Inferior parietal cortex (tissue), 1 donor: ENCODE data around the gene PTTG1IP2.
"Not testable (repeated sequence)": the region's sequence is repeated elsewhere in the genome, so short reads cannot be mapped to it uniquely, and the experiment has no call there.

ENCODE experiments used
- DNase-seq: peaks from one replicate; pipeline ENCODE4 v3.0.0-alpha.2; 2016; ENCODE audit errors: extremely low spot score

The PTTG1IP2 gene

GRCh38 chr7:90469554-90469953 is at the start of gene PTTG1IP2:
Gene PTTG1IP2 (plus strand): TSS chr7:90469639. CDS start chr7:90469787, 148 bp downstream.
- no peak for DNase-seq

- DNase-seq: no peak
These were observed 47.8 kb upstream of the PTTG1IP2 start for GRCh38 chr7:90421651-90422050.

DNA sequence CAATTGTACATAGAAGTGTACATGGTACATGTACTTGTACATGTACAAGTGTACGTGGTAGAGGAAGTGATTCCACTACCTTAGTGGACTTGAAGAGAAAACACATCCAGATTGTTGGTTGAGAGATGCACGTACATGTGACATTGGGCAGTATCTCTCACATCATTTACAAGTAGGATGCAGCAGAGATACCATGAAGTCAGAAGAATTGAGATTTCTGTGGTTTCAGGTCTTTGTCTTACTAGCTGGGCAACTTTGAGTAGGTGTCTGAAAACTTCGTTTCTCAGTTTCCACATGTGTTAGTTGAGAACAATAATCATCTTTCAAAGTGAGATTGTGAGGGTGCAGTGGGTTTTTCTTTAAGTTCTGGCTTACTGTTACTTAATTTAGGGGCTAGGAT is 44.7 kb upstream of the PTTG1IP2 start:
- no peak for DNase-seq

- no peak for DNase-seq
These were observed 44.1 kb upstream of the PTTG1IP2 start for GRCh38 chr7:90425376-90425775.

- no peak for DNase-seq
These were observed 38.6 kb upstream of the PTTG1IP2 start for GRCh38 chr7:90430614-90431460.

- DNase-seq: no peak
These were observed 36.7 kb upstream of the PTTG1IP2 start for GRCh38 chr7:90432752-90433151.

DNA sequence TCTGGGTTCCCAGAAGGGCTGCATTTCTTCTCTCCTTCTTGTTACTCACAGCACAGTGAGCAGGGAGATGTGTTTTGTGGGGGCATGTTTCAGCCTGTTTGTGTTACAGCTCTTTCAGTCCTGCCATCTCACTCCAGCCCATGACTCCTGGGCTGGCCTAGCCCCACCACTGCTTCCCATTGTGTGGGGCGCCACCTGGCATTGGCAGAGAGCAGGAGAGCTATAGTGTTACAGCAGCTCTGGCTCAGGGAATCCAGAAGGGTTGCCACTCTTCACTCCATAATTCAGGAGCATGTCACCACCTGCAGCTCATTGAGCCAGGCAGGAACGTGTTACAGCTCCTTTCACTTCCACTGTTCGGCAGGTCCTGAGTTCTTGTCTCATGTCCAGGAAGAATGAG is 36.2 kb upstream of the PTTG1IP2 start:
- DNase-seq: no peak

- DNase-seq: no peak
These were observed 23.8 kb upstream of the PTTG1IP2 start for GRCh38 chr7:90445633-90446032.

- DNase-seq: no peak
These were observed 23.1 kb upstream of the PTTG1IP2 start for GRCh38 chr7:90446137-90446899.

- no peak for DNase-seq
These were observed 16.1 kb upstream of the PTTG1IP2 start for GRCh38 chr7:90453259-90453891.

DNA sequence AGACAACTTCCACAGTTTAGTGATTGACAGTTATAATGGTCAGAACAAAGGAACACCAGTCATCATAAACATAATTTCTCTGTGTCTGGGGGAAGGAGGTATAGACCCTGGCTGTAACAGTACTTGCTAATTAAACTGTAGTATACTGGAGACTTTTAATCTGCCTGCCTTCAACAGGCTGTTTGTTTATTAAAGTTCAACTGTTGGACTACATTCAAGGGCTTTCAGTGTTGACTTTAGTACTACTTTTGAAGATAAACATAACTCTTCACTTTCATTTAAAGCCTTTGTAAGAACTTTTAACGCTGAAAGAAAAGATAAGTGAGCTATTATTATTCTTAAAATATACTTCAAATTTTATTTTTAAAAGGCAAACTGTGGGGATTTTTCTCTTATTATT is 15.5 kb upstream of the PTTG1IP2 start:
- no peak for DNase-seq

GRCh38 chr7:90455163-90456030 is 14.0 kb upstream of the PTTG1IP2 start:
- peak; percentile 75 for DNase-seq

DNA sequence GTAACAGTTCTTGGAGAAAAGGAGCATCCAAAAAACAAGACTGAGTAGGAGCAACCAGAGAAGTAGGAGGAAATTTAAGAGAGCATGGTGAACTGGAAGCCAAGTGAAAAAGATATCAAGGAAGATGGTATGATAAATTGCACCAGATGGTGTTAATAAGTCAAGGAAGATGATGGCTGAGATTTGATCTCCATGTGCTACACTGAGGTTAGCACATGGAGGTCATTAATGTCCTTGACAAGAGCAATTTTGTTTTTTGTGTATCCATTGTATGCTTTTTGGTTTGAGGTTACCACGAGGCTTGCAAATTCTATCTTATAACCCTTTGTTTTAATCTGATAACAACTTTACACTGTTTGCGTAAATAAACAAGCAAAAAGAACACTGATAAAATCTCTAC is 11.3 kb upstream of the PTTG1IP2 start:
- no peak for DNase-seq

DNA sequence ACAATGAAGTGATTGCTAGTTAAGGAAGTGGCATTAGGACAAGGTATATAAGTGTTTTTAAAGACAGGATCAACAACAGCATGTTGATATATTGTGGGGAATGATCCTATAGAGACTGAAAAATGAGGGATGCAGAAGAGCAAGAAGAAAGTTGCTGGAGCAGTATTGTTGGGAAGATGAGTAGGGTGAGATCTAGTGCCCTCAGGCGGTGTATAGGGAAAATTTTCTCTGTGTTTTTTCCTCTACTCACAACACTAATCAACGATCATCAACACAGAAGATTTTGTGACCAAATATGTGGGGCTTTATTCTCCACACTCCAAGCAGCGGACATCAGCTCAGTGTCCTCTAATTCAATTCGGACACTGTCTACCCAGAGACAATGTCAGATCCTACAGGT is 9.6 kb upstream of the PTTG1IP2 start:
- DNase-seq: no peak

DNA sequence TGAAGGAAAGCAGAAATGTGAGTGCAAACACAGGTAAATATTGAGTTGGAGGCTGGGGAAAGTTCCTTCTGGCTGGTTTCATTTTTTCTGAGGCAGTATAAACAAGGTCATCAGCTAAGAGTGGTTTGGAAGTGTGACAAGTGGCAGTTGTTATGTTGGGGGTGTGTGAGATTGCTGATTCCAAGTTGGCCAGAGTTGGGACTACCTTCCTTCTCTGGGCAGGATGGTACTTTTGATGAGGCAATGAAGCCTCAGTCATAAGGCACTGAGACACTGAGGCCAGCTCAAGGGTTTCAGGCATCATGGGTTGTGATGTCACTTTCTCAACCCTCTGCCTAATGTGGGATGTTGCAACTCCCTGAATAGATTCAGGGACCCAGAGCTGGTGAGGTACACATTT is 8.2 kb upstream of the PTTG1IP2 start:
- no peak for DNase-seq

GRCh38 chr7:90463151-90463628 is 6.2 kb upstream of the PTTG1IP2 start:
- not testable (repeated sequence) for DNase-seq

DNA sequence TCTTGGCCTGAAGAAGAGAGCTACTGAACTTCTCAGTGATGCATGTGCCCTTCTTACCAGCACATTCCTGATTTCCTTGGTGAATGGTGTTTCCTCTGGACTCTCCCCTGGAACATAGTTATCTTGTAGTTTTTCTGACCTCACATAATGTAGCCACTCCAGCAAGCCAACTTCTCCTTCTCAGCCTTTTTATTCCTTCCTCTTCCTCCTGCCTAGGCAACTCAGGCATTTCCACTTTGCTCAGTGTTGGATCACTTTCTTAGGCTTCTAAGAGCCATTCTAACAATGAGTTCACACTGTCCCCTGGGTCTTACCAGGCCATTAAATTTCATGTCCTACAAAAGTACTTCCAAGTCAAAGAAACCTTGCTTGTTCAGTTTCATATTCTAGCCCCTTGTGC is 3.6 kb upstream of the PTTG1IP2 start:
- DNase-seq: no peak

DNA sequence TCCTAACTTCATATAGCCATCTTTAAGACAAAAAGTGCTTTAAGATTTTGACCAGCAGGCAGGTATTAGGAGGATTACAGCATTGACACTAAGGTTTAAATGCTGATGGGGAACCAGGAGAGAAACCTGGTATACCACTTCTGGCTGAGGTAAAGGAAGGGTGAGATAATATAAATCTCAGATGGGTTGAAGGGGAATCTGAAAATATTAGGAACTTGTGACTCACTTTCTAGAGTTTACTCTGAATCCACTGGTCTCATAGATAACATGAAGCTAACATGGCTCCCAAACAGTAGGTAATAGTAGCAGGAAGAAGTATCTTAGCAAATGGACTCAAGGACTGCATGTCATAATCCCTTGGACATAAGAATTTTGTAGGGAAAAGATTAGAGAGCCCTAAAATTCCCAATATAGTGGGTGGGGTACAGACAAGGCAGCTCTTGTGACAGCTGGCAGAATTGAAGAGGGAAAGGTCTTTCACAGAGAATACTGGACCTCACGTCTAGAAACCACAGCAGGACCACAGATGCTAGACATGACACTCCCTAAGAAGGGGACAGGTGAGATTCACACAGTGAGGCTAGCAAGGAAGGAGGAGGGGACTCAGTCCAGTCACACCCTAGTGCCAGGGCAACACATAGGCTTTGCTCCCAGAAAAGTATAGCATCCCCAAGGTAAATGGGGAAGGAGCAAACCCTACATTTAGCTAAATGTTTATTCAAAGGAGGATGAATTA is 3.5 kb downstream of the PTTG1IP2 start:
- DNase-seq: no peak

DNA sequence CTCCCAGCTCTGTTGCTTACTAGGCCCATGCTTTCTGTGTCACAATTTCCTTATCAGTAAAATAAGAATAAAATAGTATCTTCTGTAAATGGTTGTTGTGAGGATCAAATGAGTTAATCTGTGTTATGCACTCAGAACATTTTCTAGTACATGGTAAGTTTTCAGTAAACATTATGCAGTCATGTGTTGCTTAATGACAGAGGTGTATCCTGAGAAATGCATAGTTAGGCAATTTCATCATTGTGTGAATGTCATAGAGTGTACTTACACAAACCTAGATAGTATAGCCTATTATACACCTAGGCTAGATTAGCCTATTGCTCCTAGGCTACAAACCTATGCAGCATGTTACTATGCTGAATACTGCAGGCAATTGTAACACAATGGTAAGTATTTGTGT is 4.4 kb downstream of the PTTG1IP2 start:
- no peak for DNase-seq

DNA sequence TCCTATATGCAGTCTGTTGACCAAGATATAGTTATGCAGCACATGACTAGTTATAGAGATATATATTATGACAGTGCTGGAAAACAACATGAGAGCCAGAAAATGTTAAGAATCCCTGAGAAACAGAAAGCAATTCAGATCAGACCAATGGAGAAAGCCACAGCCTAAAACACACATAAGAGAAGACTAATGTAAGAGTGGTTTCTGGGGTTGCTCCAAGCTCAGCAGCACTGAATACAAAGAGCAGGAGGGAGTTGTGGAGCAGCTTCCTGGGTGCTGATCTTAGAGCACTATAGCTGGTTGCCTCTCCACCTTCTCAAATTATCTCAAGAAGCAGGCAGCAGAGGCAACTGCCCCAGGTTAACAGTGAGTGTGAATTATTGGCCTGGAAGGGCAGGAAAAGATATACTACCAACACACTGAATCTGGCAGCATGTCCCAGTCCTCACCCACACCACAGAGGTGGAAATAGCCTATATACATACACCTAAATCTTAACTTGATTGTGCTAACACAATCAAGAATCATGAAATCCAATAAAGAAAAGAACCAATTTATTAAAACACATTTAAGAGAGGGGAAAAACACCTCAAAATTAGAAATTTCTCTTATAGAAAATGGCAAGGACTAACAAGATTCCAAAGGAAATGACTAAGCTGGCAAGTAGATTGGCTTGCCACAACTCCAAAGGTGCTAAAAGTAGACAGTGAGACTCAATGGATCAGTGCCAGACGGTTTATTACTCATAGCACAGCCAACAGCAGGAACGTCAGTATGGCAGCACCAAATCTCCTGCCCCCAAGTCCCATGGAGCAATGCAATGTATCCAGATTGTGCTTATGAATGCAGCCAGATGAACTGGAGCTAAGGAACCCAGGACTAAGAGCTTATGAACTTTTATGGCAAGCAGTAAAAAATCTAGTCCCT is 5.1 kb downstream of the PTTG1IP2 start:
- DNase-seq: peak; percentile 29
